HepG2 (cell line): ENCODE results near the gene NXPH4. TPM values are rescaled to one million over a fixed set of nuclear protein-coding genes. Genes with fewer than 3 reads are reported as not detected.
A peak's percentile ranks its signal among the peaks of the same experiment; 100 is the strongest.

ENCODE experiments used
- AHDC1 ChIP-seq: sonication (generic); formaldehyde crosslinking; IDR thresholded peaks from 2 replicates; pipeline ENCODE4 v1.5.1; 2020; ENCODE audit warnings: mild to moderate bottlenecking, missing genetic modification reagents, borderline replicate concordance
- CHCHD3 ChIP-seq: sonication (generic); formaldehyde crosslinking; IDR thresholded peaks from 2 replicates; pipeline ENCODE4 v1.8.0; 2022; ENCODE audit warnings: mild to moderate bottlenecking, missing genetic modification reagents, moderate library complexity
- DMAP1 ChIP-seq: IDR thresholded peaks from 2 replicates; pipeline ENCODE4 v1.6.1; 2016
- NCOA5 ChIP-seq: sonication (generic); formaldehyde crosslinking; IDR thresholded peaks from 2 replicates; pipeline ENCODE4 v1.4.0; 2020; ENCODE audit warnings: missing genetic modification reagents
- RNF219 ChIP-seq: sonication (generic); formaldehyde crosslinking; IDR thresholded peaks from 2 replicates; pipeline ENCODE4 v1.5.0; 2020; ENCODE audit warnings: mild to moderate bottlenecking, missing genetic modification reagents
- TRIM22 ChIP-seq: fragments of 450-650 bp; IDR thresholded peaks from 2 replicates; pipeline ENCODE4 v1.6.1; 2017
- ZFP36 ChIP-seq: fragments of 150-350 bp; IDR thresholded peaks from 2 replicates; pipeline ENCODE4 v1.6.1; 2018; ENCODE audit warnings: borderline replicate concordance, low read length, low read depth; ENCODE audit not compliant: partially characterized antibody
- ZNF362 ChIP-seq: sonication (generic); formaldehyde crosslinking; IDR thresholded peaks from 2 replicates; pipeline ENCODE4 v1.4.0; 2020; ENCODE audit warnings: missing genetic modification reagents, mild to moderate bottlenecking, borderline replicate concordance
- ZNF598 ChIP-seq: sonication (generic); formaldehyde crosslinking; IDR thresholded peaks from 2 replicates; pipeline ENCODE4 v1.5.1; 2020; ENCODE audit warnings: mild to moderate bottlenecking, missing genetic modification reagents, borderline replicate concordance
- polyA plus RNA-seq, 8 experiments: library from polyadenylated mRNA; depleted of rRNA in 3 of 8; stranded (reverse) in 7 of 8; unstranded in 1 of 8; fragments of >200 nt; fragmentation: Illumina TruSeq in 4 of 8; extraction: Trizol in 4 of 8; gene quantifications; 2 replicates each; pipeline versions ENCODE4 v1.2.1 to v1.2.3, GENCODE V29; 2011 to 2016; ENCODE audit warnings: low read depth in 4 of 8, missing spikeins in 1 of 8, mixed read lengths in 1 of 8; ENCODE audit not compliant: insufficient read depth in 1 of 8
- total RNA-seq, 5 experiments: library from RNA; depleted of rRNA; stranded (reverse); fragments of >200 nt; fragmentation: Illumina TruSeq; extraction: Trizol; gene quantifications; 2 replicates each; pipeline ENCODE4 v1.2.3, GENCODE V29; 2016; ENCODE audit warnings: low read depth in 1 of 5
- TF ChIP-seq, protein P1 (sequence below): sonication (generic); formaldehyde crosslinking; IDR thresholded peaks from 2 replicates; pipeline ENCODE4 v1.4.0; 2020; ENCODE audit warnings: missing genetic modification reagents, borderline replicate concordance
- TF ChIP-seq, protein P2 (sequence below): sonication (generic); formaldehyde crosslinking; IDR thresholded peaks from 2 replicates; pipeline ENCODE4 v1.5.0; 2020; ENCODE audit warnings: mild to moderate bottlenecking, low read depth, missing genetic modification reagents, borderline replicate concordance
- TF ChIP-seq, protein P3 (sequence below): sonication (generic); formaldehyde crosslinking; IDR thresholded peaks from 2 replicates; pipeline ENCODE4 v1.8.0; 2022; ENCODE audit warnings: low read depth, missing genetic modification reagents

The NXPH4 gene
- total and polyA plus RNA-seq, 2 of the 13 experiments (the other 11 are each of a cell fraction or from before 2014, with no cell fraction given): 0.13 TPM; not detected in 1

- TF ChIP-seq AHDC1 (no peak), ZNF598 (CRISPR knock-in tag) (peak; percentile 69; the same call in 1 of the 2 replicates), RNF219 (CRISPR knock-in tag) (no peak), ZNF362 (no peak), CHCHD3 (CRISPR knock-in tag) (0 out of 2 replicates have a peak, but pooled peaks have one; percentile 40), NCOA5 (CRISPR knock-in tag) (no peak), ZFP36 (no peak), TRIM22 (no peak), DMAP1 (CRISPR knock-in tag) (peak; percentile 74)
- TF ChIP-seq, protein P1, sequence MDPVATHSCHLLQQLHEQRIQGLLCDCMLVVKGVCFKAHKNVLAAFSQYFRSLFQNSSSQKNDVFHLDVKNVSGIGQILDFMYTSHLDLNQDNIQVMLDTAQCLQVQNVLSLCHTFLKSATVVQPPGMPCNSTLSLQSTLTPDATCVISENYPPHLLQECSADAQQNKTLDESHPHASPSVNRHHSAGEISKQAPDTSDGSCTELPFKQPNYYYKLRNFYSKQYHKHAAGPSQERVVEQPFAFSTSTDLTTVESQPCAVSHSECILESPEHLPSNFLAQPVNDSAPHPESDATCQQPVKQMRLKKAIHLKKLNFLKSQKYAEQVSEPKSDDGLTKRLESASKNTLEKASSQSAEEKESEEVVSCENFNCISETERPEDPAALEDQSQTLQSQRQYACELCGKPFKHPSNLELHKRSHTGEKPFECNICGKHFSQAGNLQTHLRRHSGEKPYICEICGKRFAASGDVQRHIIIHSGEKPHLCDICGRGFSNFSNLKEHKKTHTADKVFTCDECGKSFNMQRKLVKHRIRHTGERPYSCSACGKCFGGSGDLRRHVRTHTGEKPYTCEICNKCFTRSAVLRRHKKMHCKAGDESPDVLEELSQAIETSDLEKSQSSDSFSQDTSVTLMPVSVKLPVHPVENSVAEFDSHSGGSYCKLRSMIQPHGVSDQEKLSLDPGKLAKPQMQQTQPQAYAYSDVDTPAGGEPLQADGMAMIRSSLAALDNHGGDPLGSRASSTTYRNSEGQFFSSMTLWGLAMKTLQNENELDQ: no peak
- TF ChIP-seq, protein P2, sequence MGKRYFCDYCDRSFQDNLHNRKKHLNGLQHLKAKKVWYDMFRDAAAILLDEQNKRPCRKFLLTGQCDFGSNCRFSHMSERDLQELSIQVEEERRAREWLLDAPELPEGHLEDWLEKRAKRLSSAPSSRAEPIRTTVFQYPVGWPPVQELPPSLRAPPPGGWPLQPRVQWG (CRISPR knock-in tag): no peak
- TF ChIP-seq, protein P3, sequence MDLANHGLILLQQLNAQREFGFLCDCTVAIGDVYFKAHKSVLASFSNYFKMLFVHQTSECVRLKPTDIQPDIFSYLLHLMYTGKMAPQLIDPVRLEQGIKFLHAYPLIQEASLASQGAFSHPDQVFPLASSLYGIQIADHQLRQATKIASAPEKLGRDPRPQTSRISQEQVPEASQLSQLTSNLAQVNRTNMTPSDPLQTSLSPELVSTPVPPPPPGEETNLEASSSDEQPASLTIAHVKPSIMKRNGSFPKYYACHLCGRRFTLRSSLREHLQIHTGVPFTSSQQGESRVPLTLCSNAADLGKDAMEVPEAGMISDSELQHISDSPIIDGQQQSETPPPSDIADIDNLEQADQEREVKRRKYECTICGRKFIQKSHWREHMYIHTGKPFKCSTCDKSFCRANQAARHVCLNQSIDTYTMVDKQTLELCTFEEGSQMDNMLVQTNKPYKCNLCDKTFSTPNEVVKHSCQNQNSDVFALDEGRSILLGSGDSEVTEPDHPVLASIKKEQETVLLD (CRISPR knock-in tag): no peak
These were observed 22.4 kb downstream of the NXPH4 start (continued) for GRCh38 chr12:57238854-57239554.
